Adipose tissue (tissue), 3 donors: Measurements from ENCODE around the gene MTMR3. TPM values are rescaled to one million over a fixed set of nuclear protein-coding genes. Genes with fewer than 3 reads are reported as not detected.

Experiments used
- polyA plus RNA-seq, 3 donors: library from polyadenylated mRNA; stranded (reverse); fragments of 200-250 nt; gene quantifications; one replicate each; pipeline ENCODE4 v1.2.3, GENCODE V29; 2013
- donor health status: healthy with polysubstance abuse.
- donor health status: Bipolar disorder and iron deficiency.
- donor health status: healthy.

Gene MTMR3
- polyA plus RNA-seq, 3 donors, result 9.7 to 15.7 (median 12.4) TPM

Other genes starting within 250 kb of the MTMR3 start
- 1 to 10 TPM in 1 of 3 donors, under 1 TPM in 2; 0.07 to 1.1 (median 0.11) TPM for gene CABP7, start 163.2 kb upstream of the MTMR3 start, polyA plus RNA-seq
- 10 to 100 TPM; 15.2 to 22.6 (median 16.4) TPM for gene ZMAT5, start 116.2 kb upstream of the MTMR3 start, polyA plus RNA-seq
- 100 to 1,000 TPM in 2 of 3 donors, 10 to 100 TPM in 1; 96.6 to 212 (median 192) TPM for gene UQCR10, start 115.8 kb upstream of the MTMR3 start, polyA plus RNA-seq
- gene ASCC2, start 44.9 kb upstream of the MTMR3 start, polyA plus RNA-seq, result 10 to 100 TPM; 32.2 to 52.9 (median 39.6) TPM
- gene HORMAD2, start 197.3 kb downstream of the MTMR3 start, polyA plus RNA-seq, result under 1 TPM in 2 of 3 donors, not detected in 1; 0.03 to 0.22 TPM